ENCODE measurements around the gene KICS2. TPM values are rescaled to one million over a fixed set of nuclear protein-coding genes. Genes with fewer than 3 reads are reported as not detected.
A peak's percentile ranks its signal among the peaks of the same experiment; 100 is the strongest.
"Not testable (repeated sequence)": the region's sequence is repeated elsewhere in the genome, so short reads cannot be mapped to it uniquely, and the experiment has no call there.

KICS2 gene
- polyA plus RNA-seq, 1 donor: 5.6 TPM

DNA sequence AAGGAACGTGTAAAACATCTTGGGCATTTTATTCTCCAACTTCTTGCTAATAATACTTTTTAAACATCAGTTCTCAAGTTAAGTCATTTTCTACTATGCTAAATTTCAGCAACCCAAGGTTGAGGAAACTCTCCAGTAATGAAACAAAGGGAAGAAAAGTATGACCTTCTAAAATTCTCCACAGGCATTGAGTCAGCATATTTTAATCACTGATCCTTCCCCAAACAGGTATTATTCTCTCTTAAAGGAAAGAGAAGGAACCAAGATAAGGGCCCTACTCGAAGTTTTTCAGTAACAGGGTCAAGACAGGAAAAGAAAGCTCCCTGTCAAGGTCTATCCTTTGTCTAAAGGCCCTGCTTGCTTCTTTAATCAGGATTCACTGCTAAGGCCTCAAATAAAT, 3.0 kb downstream of the KICS2 start:
- peak overlapping the region; percentile 13 for H3K27ac ChIP-seq (ENCODE audit: low read length)
- H3K27me3 ChIP-seq (ENCODE audit: control insufficient read depth, insufficient read depth, low read length): no peaks in the 10 kb centered on the region
- H3K36me3 ChIP-seq (ENCODE audit: control insufficient read depth, insufficient read depth, low read length): no peaks in the 10 kb centered on the region
- WGBS (ENCODE audit: insufficient coverage, low lambda C conversion rate): 50% methylated on average over 1 of the region's 2 CpGs
- H3K4me3 ChIP-seq (ENCODE audit: low read length): no peak overlapping the region
- DNase-seq: peak in 1 of 2 donors; percentile 37
- H3K9me3 ChIP-seq (ENCODE audit: control insufficient read depth, low read depth, low read length): no peaks in the 10 kb centered on the region
- H3K4me1 ChIP-seq (ENCODE audit: control insufficient read depth, insufficient read depth, low read length): no peaks in the 10 kb centered on the region

DNA sequence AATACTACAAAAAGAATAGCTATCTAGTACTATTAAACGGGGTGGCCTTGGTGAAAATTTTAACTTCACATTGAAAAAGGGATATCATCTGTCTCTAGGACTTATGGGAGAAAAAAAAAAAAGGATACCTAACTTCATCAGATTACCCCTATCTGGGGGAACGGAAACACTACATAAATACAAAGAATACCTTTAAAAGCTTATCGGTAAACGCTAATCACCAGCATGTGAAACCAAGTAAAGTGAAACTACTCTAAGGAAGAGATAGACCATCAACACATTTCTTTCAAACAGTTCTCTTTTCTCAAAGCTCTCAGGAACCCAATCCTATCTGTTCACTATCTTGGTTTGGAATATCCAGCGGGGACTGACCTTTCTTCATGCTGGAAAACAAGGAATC, 3.5 kb downstream of the KICS2 start:
- WGBS (ENCODE audit: insufficient coverage, low lambda C conversion rate): 8% methylated on average over 2 of the region's 5 CpGs
- Histone ChIP-seq H3K4me1 (ENCODE audit: control insufficient read depth, insufficient read depth, low read length) (no peaks in the 10 kb centered on the region), H3K27me3 (ENCODE audit: control insufficient read depth, insufficient read depth, low read length) (no peaks in the 10 kb centered on the region), H3K9me3 (ENCODE audit: control insufficient read depth, low read depth, low read length) (no peaks in the 10 kb centered on the region), H3K4me3 (ENCODE audit: low read length) (no peak overlapping the region), H3K36me3 (ENCODE audit: control insufficient read depth, insufficient read depth, low read length) (no peaks in the 10 kb centered on the region), H3K27ac (ENCODE audit: low read length) (peak overlapping the region; percentile 11)
- peak in 1 of 2 donors; percentile 43 for DNase-seq

DNA sequence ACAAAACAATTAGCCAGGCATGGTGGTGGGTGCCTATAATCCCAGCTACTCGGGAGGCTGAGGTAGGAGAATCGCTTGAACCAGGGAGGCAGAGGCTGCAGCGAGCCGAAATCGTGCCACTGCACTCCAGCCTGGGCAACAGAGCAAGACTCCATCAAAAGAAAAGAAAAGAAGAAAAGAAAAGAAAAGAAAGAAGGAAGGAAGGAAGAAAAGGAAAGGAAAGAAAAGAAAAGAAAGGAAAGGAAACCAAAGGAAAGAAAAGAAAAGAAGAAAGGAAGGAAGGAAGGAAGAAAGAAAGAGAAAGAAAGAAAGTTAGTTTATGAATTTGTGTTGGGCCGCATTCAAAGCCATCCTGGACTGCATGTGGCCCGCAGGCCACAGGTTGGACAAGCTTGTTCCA, 4.5 kb downstream of the KICS2 start:
- WGBS (ENCODE audit: insufficient coverage, low lambda C conversion rate): 100% methylated on average over 1 of the region's 7 CpGs
- DNase-seq; H3K36me3 ChIP-seq (ENCODE audit: control insufficient read depth, insufficient read depth, low read length): not testable (repeated sequence)

DNA sequence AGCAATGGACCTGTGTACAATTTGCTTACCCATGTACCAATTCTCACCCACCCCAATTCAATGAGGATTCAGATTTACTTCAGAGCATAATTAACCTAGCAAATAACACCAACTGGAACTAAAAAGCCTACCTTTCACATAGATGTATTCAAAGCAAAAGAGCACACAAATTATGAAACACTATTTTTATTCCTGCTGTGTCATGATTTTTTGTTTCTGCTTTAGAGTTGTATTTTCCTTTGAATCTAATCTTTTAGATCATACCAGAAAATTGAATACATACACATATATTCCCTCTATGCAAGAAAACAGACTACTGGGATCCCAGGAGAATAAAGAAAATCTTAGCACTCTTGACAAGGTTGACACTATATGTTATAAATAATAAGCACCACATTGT, 5.9 kb downstream of the KICS2 start:
- Histone ChIP-seq H3K4me3 (ENCODE audit: low read length) (no peak overlapping the region), H3K27ac (ENCODE audit: low read length) (no peak overlapping the region), H3K27me3 (ENCODE audit: control insufficient read depth, insufficient read depth, low read length) (no peaks in the 10 kb centered on the region), H3K9me3 (ENCODE audit: control insufficient read depth, low read depth, low read length) (no peaks in the 10 kb centered on the region), H3K4me1 (ENCODE audit: control insufficient read depth, insufficient read depth, low read length) (no peaks in the 10 kb centered on the region), H3K36me3 (ENCODE audit: control insufficient read depth, insufficient read depth, low read length) (peaks cover 2% of the 10 kb centered on the region)
- DNase-seq: no peak

More for the DNA sequence above, 4.5 kb downstream of the KICS2 start:
- H3K27ac ChIP-seq (ENCODE audit: low read length); H3K27me3 ChIP-seq (ENCODE audit: control insufficient read depth, insufficient read depth, low read length); H3K4me3 ChIP-seq (ENCODE audit: low read length); H3K9me3 ChIP-seq (ENCODE audit: control insufficient read depth, low read depth, low read length); H3K4me1 ChIP-seq (ENCODE audit: control insufficient read depth, insufficient read depth, low read length): not testable (repeated sequence)

DNA sequence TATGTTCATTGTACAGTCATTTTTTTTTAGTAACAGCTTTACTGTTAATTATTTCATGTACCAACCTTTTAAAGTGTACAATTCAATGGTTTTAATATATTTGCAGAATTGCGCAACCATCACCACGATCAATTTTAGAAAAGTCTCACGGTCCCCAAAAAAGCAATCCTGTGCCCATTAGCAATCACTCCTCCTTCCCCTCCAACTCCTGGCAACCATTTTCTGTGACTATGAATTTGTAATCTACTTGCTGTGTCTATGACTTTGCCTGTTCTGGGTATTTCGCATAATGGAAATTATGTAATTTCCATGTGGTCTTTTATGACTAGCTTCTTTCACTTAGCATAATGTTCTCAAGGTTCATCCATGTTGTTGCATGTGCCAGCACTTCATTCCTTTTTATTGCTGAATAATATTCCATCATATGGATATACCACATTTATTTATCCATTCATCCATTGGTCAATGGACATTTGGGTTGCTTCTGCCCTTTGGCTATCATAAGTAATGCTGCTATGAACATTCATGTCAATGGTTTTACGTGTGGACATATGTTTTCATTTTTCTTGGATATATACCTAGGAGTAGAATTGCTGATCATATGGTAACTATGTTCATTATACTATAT, 9.9 kb downstream of the KICS2 start:
- 72% methylated on average over 4 of the region's 5 CpGs for WGBS (ENCODE audit: insufficient coverage, low lambda C conversion rate)
- H3K4me3 ChIP-seq (ENCODE audit: low read length): no peak overlapping the region
- no peaks in the 10 kb centered on the region for H3K4me1 ChIP-seq (ENCODE audit: control insufficient read depth, insufficient read depth, low read length)
- no peaks in the 10 kb centered on the region for H3K27me3 ChIP-seq (ENCODE audit: control insufficient read depth, insufficient read depth, low read length)
- H3K9me3 ChIP-seq (ENCODE audit: control insufficient read depth, low read depth, low read length): no peaks in the 10 kb centered on the region
- no peak overlapping the region for H3K27ac ChIP-seq (ENCODE audit: low read length)
- H3K36me3 ChIP-seq (ENCODE audit: control insufficient read depth, insufficient read depth, low read length): peaks cover 2% of the 10 kb centered on the region
- no peak for DNase-seq

DNA sequence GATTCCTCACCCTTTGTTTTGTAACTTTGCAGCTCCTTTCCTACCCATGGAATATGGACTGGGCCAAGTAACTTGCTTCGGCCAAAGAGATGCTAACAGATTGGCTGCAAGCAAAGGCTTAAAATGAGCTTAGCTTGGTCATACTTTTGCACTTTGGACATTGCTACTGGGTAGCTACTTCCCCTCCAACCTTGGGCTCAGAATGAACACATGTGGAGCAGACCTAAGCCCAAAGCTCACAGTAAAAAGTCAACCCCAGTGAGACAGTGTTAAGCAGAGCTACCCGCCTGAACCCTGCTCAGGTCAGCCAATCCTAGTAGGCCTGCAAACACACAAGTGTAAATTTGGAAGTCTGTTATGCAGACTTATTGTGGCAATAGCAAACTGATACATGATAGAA, 14.6 kb downstream of the KICS2 start:
- no peaks in the 10 kb centered on the region for H3K9me3 ChIP-seq (ENCODE audit: control insufficient read depth, low read depth, low read length)
- H3K27me3 ChIP-seq (ENCODE audit: control insufficient read depth, insufficient read depth, low read length): no peaks in the 10 kb centered on the region
- H3K4me3 ChIP-seq (ENCODE audit: low read length): no peak overlapping the region
- H3K4me1 ChIP-seq (ENCODE audit: control insufficient read depth, insufficient read depth, low read length): no peaks in the 10 kb centered on the region
- WGBS (ENCODE audit: insufficient coverage, low lambda C conversion rate): no CpG with 5 or more reads among the region's 2 CpGs
- no peak overlapping the region for H3K27ac ChIP-seq (ENCODE audit: low read length)
- no peak for DNase-seq
- peaks cover 2% of the 10 kb centered on the region for H3K36me3 ChIP-seq (ENCODE audit: control insufficient read depth, insufficient read depth, low read length)

DNA sequence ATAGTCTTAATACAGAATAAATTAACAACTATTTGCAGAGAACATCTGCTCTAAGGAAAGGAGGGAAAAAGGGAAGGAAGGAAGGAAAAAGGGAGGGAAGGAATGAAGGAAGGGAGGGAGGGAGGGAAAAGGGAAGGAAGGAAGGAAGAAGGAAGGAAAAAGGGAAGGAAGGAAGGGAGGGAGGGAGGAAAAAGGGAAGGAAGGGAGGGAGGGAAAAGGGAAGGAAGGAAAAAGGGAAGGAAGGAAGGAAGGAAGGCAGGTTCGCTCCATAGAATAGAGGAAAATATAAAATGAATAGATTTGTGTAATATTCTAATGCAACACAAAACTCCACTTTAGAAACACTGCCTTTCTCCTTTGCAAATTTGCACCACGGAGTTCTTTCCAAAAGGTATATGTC, 16.6 kb downstream of the KICS2 start:
- Histone ChIP-seq H3K4me3 (ENCODE audit: low read length) (no peak overlapping the region), H3K36me3 (ENCODE audit: control insufficient read depth, insufficient read depth, low read length) (no peaks in the 10 kb centered on the region), H3K4me1 (ENCODE audit: control insufficient read depth, insufficient read depth, low read length) (no peaks in the 10 kb centered on the region), H3K27me3 (ENCODE audit: control insufficient read depth, insufficient read depth, low read length) (no peaks in the 10 kb centered on the region), H3K27ac (ENCODE audit: low read length) (no peak overlapping the region), H3K9me3 (ENCODE audit: control insufficient read depth, low read depth, low read length) (no peaks in the 10 kb centered on the region)
- 100% methylated on average over 1 of the region's 2 CpGs for WGBS (ENCODE audit: insufficient coverage, low lambda C conversion rate)
- DNase-seq: no peak

DNA sequence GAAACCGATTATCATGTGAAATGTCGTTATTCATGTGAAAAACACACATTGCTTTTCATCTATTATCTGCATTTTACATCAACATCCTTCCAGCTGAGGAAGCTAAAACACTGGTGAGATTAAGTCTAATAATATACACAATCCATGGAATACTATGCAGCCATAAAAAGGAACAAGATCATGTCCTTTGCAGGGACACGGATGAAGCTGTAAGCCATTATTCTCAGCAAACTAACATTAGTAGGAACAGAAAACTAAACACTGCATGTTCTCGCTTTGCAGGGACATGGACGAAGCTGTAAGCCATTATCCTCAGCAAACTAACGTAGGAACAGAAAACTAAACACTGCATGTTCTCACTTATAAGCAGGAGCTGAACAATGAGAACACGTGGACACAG, 18.3 kb downstream of the KICS2 start:
- 62% methylated on average over 5 of the region's 7 CpGs for WGBS (ENCODE audit: insufficient coverage, low lambda C conversion rate)
- no peaks in the 10 kb centered on the region for H3K9me3 ChIP-seq (ENCODE audit: control insufficient read depth, low read depth, low read length)
- H3K27ac ChIP-seq (ENCODE audit: low read length): no peak overlapping the region
- no peaks in the 10 kb centered on the region for H3K4me1 ChIP-seq (ENCODE audit: control insufficient read depth, insufficient read depth, low read length)
- no peaks in the 10 kb centered on the region for H3K36me3 ChIP-seq (ENCODE audit: control insufficient read depth, insufficient read depth, low read length)
- H3K27me3 ChIP-seq (ENCODE audit: control insufficient read depth, insufficient read depth, low read length): no peaks in the 10 kb centered on the region
- H3K4me3 ChIP-seq (ENCODE audit: low read length): no peak overlapping the region
- DNase-seq: no peak

DNA sequence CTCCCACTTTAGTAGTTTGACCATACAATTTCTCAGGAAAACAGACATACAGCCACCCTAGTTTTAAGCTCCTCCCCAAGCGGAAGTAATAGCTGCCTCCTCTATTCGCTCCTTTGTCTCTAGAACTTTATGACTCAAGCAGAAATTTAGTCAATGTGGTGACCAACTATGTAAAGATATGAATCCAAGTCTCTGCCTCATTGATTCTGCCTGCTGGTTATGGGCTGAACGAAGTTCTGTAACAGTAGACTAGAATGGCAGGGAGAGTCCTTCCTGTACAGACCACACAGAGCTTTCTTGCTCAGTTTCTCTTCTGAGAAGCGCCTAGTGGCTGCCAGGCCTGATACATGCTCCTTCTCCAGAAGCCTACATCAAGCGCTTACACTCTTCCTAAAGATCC, 19.1 kb downstream of the KICS2 start:
- Histone ChIP-seq H3K9me3 (ENCODE audit: control insufficient read depth, low read depth, low read length) (no peaks in the 10 kb centered on the region), H3K27me3 (ENCODE audit: control insufficient read depth, insufficient read depth, low read length) (no peaks in the 10 kb centered on the region), H3K27ac (ENCODE audit: low read length) (no peak overlapping the region), H3K4me1 (ENCODE audit: control insufficient read depth, insufficient read depth, low read length) (no peaks in the 10 kb centered on the region), H3K36me3 (ENCODE audit: control insufficient read depth, insufficient read depth, low read length) (no peaks in the 10 kb centered on the region), H3K4me3 (ENCODE audit: low read length) (no peak overlapping the region)
- WGBS (ENCODE audit: insufficient coverage, low lambda C conversion rate): no CpG with 5 or more reads among the region's 5 CpGs
- no peak for DNase-seq

DNA sequence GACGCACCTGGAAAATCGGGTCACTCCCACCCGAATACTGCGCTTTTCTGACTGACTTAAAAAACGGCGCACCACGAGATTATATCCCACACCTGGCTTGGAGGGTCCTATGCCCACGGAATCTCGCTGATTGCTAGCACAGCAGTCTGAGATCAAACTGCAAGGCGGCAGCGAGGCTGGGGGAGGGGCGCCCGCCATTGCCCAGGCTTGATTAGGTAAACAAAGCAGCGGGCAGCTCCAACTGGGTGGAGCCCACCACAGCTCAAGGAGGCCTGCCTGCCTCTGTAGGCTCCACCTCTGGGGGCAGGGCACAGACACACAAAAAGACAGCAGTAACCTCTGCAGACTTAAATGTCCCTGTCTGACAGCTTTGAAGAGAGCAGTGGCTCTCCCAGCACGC, 26.3 kb downstream of the KICS2 start:
- H3K27ac ChIP-seq (ENCODE audit: low read length); DNase-seq; H3K27me3 ChIP-seq (ENCODE audit: control insufficient read depth, insufficient read depth, low read length); H3K9me3 ChIP-seq (ENCODE audit: control insufficient read depth, low read depth, low read length); H3K4me1 ChIP-seq (ENCODE audit: control insufficient read depth, insufficient read depth, low read length); H3K4me3 ChIP-seq (ENCODE audit: low read length): not testable (repeated sequence)
- no CpG with 5 or more reads among the region's 15 CpGs for WGBS (ENCODE audit: insufficient coverage, low lambda C conversion rate)
- peaks cover 13% of the 10 kb centered on the region for H3K36me3 ChIP-seq (ENCODE audit: control insufficient read depth, insufficient read depth, low read length)

DNA sequence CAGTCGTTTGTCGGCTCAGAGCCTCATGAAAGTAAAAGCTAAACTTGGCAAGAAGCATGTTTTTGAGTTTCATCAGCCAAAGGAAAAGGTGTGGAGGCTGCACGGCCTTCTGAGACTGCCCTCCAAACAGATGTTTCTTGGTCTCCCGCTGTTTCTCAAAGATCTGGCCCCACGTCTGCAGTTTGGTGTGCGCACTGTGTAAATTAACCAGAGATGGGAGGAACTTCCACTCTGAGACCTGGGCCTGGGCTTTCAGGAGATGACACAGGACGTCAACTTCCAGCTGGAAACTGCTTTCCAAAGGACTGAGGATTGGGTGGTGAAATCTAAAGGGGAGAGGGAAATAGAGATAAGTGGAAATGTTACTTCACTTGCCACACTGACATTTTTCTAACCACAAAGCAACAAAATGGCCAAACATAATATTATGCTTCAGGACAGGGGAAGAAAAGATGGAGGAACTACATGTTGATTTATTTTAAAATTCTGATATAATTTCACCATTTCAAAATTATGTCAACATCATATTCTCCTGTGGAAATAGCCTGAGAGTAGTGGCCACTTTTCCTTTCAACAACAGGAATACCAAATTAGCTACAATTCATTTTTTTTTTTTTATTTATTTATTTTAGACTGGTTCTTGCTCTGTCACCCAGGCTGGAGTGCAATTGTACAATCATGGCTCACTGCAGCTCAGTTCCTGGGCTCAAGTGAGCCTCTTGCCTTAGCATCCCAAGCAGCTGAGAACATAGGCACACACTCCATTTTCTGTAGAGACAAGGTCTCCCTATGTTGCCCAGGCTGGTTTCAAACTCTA, 27.6 kb downstream of the KICS2 start:
- H3K4me3 ChIP-seq (ENCODE audit: low read length): no peak overlapping the region
- H3K4me1 ChIP-seq (ENCODE audit: control insufficient read depth, insufficient read depth, low read length): no peaks in the 10 kb centered on the region
- no peak overlapping the region for H3K27ac ChIP-seq (ENCODE audit: low read length)
- DNase-seq: no peak
- H3K9me3 ChIP-seq (ENCODE audit: control insufficient read depth, low read depth, low read length): no peaks in the 10 kb centered on the region
- no peaks in the 10 kb centered on the region for H3K27me3 ChIP-seq (ENCODE audit: control insufficient read depth, insufficient read depth, low read length)
- WGBS (ENCODE audit: insufficient coverage, low lambda C conversion rate): no CpG with 5 or more reads among the region's 7 CpGs
- H3K36me3 ChIP-seq (ENCODE audit: control insufficient read depth, insufficient read depth, low read length): peaks cover 13% of the 10 kb centered on the region
